ENCODE measurements around the gene CLEC4E.

Gene CLEC4E

GRCh38 chr12:8564656-8565055 lies 24.0 kb upstream of the CLEC4E start:
- no peak for DNase-seq (ENCODE audit: low read depth)
- no peak overlapping the region for H3K4me3 ChIP-seq (replicated peaks; ENCODE audit: low read depth, low read length)
- TF ChIP-seq, protein P1, sequence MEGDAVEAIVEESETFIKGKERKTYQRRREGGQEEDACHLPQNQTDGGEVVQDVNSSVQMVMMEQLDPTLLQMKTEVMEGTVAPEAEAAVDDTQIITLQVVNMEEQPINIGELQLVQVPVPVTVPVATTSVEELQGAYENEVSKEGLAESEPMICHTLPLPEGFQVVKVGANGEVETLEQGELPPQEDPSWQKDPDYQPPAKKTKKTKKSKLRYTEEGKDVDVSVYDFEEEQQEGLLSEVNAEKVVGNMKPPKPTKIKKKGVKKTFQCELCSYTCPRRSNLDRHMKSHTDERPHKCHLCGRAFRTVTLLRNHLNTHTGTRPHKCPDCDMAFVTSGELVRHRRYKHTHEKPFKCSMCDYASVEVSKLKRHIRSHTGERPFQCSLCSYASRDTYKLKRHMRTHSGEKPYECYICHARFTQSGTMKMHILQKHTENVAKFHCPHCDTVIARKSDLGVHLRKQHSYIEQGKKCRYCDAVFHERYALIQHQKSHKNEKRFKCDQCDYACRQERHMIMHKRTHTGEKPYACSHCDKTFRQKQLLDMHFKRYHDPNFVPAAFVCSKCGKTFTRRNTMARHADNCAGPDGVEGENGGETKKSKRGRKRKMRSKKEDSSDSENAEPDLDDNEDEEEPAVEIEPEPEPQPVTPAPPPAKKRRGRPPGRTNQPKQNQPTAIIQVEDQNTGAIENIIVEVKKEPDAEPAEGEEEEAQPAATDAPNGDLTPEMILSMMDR (IDR thresholded peaks at IDR 0.05; ENCODE audit: low read length, missing control alignments): no peak

DNA sequence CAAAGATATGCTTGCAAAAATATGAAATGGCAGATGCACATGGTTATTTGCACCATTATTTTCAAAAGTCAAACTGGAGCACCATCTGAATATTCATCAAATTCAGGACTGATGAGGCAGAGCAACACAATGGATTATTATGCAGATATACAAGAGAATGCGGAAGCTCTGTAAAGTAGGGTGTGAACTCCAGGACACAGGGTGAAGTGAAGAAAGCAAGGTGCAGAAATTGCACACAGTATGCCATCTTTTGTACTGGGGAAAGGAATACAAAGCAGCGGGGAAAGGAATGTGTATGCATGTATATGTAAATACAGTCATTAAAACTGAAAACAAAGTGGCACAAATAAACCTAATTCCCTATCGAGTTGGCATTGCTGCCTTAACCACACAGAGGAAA lies 22.7 kb upstream of the CLEC4E start:
- H3K4me3 ChIP-seq (replicated peaks; ENCODE audit: low read depth, low read length): no peak overlapping the region
- TF ChIP-seq, protein P1 (IDR thresholded peaks at IDR 0.05; ENCODE audit: low read length, missing control alignments): no peak
- no peak for DNase-seq (ENCODE audit: low read depth)

GRCh38 chr12:8562310-8562709 lies 21.6 kb upstream of the CLEC4E start:
- H3K4me3 ChIP-seq (replicated peaks; ENCODE audit: low read depth, low read length): no peak overlapping the region
- TF ChIP-seq, protein P1 (IDR thresholded peaks at IDR 0.05; ENCODE audit: low read length, missing control alignments): no peak
- DNase-seq (ENCODE audit: low read depth): no peak

- no peak for DNase-seq (ENCODE audit: low read depth)
- H3K4me3 ChIP-seq (replicated peaks; ENCODE audit: low read depth, low read length): no peak overlapping the region
- TF ChIP-seq, protein P1 (IDR thresholded peaks at IDR 0.05; ENCODE audit: low read length, missing control alignments): no peak
Observed at GRCh38 chr12:8561011-8561410, 20.3 kb upstream of the CLEC4E start.

DNA sequence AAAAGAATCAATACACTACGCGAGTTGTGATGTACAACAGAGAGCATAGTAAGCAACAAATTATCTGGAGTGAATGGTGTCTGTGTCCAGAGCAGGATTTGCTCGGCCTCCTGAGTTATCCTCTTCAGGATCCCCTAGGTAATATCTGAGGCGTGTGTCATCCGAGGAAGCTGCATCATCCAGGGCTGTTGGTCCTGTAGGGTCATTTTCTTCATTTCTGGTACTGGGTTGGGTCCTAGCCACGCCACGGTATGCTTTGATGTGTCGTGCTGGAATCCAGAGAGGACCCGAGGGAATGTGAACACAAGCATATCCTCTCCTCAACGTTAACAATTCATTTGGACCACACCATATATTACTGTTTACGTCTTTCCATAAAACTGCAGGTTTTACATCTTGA lies 19.0 kb upstream of the CLEC4E start:
- TF ChIP-seq, protein P1 (IDR thresholded peaks at IDR 0.05; ENCODE audit: low read length, missing control alignments): no peak
- no peak overlapping the region for H3K4me3 ChIP-seq (replicated peaks; ENCODE audit: low read depth, low read length)
- DNase-seq (ENCODE audit: low read depth): no peak

GRCh38 chr12:8556531-8557097 lies 15.9 kb upstream of the CLEC4E start:
- DNase-seq (ENCODE audit: low read depth): no peak
- H3K4me3 ChIP-seq (replicated peaks; ENCODE audit: low read depth, low read length): no peak overlapping the region
- TF ChIP-seq, protein P1 (IDR thresholded peaks at IDR 0.05; ENCODE audit: low read length, missing control alignments): no peak

DNA sequence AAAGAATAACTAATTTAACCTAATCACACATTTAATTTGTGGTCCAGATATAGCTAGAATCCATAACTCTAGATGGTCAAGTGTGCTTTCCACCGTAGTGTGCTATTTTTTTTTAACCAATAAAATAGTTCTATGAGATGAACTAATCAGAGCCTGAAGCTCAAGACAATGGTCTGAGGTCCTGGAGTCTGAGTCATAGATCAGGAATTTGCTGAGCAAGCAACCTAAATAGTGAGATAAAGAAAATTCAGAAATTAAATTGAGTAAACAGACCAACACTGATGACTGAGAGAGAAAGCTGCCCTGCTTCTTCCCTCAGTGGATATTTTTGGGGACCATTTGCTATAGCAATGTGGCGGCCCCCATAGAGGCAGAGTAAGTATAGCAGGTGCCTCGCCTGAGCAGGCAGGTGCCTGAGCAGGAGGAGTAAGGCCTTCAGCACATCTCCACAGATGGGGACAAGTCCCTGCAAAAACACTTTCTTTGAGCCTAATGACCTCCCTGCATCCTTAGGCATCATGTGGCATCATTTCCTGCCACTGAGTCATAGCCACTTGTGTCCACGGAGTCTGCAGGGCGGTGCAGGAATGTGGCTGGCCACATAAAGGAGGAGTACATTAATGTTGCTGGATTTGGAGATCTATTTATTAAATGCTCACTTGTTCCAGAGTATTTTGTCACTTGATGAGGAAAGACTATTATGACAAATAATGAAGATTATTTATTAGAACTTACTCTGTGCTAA lies 13.9 kb upstream of the CLEC4E start:
- H3K4me3 ChIP-seq (replicated peaks; ENCODE audit: low read depth, low read length): no peak overlapping the region
- peak; percentile 52 for DNase-seq (ENCODE audit: low read depth)
- TF ChIP-seq, protein P1 (IDR thresholded peaks at IDR 0.05; ENCODE audit: low read length, missing control alignments): no peak
